ENCODE measurements around the gene UACA. TPM values are rescaled to one million over a fixed set of nuclear protein-coding genes. Genes with fewer than 3 reads are reported as not detected.

UACA gene
- polyA plus RNA-seq, 1 donor (not counting 4 experiments of a cell fraction or from before 2014, with no cell fraction given): 26.6 TPM

DNA sequence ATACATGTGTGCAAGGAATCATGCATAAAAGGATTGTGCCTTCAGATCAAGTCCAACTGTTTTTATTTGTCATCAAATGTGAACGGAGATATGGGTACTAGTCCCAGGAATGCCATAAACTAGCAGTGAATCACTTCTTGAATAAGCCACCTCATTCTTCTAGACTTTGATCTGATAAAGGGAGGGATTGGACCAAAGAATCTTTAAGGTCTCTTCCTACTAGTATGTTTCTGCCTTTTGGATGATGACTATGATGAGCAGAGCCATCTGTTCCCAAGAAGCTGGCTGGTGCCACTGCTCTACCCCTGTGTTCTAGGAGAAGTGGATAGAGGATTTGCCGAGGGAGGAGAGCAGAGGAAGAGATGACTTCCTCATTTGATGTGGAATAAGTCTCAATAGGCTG is 28.8 kb upstream of the UACA start:
- H3K36me3 ChIP-seq (ENCODE audit: control insufficient read depth in 2 of 2, extremely low read depth in 1 of 2, insufficient read depth in 2 of 2, low read length in 2 of 2): no peaks in the 10 kb centered on the region
- no peak overlapping the region for H3K4me2 ChIP-seq (ENCODE audit: control insufficient read depth, extremely low read depth, insufficient read depth, low read depth, low read length)
- H3K9me3 ChIP-seq (ENCODE audit: control insufficient read depth, low read depth, low read length): no peaks in the 10 kb centered on the region
- H3K27me3 ChIP-seq (ENCODE audit: control insufficient read depth, extremely low read depth, insufficient read depth, low read length): no peaks in the 10 kb centered on the region
- FAIRE-seq (no peak), DNase-seq (ENCODE audit: low read depth, low spot score) (no peak)
- H3K79me2 ChIP-seq (ENCODE audit: control insufficient read depth, insufficient read depth, low read length): no peaks in the 10 kb centered on the region
- H3K27ac ChIP-seq (ENCODE audit: control insufficient read depth, insufficient read depth, low read length): no peak overlapping the region
- H4K20me1 ChIP-seq (ENCODE audit: control insufficient read depth, extremely low read depth, insufficient read depth, low read length): no peaks in the 10 kb centered on the region
- H2AFZ ChIP-seq (ENCODE audit: control insufficient read depth, low read length): no peak overlapping the region
- H3K9me1 ChIP-seq (ENCODE audit: control insufficient read depth, extremely low read depth, insufficient read depth, low read length): no peaks in the 10 kb centered on the region
- H3K4me3 ChIP-seq (ENCODE audit: control insufficient read depth in 2 of 3, extremely low read depth in 1 of 3, insufficient read depth in 2 of 3, low read depth in 1 of 3, low read length in 3 of 3): no peak overlapping the region
- dilution Hi-C loops (cut with MboI; ENCODE audit: extremely low pct_ligation_motif_present, low sequenced_read_pairs): no loop called here
- no peak overlapping the region for H3K9ac ChIP-seq (ENCODE audit: control insufficient read depth, extremely low read depth, insufficient read depth, low read length)
- peaks cover 32% of the 10 kb centered on the region for H3K4me1 ChIP-seq (ENCODE audit: control insufficient read depth, extremely low read depth, insufficient read depth, low read length)
- TF ChIP-seq, protein P1, sequence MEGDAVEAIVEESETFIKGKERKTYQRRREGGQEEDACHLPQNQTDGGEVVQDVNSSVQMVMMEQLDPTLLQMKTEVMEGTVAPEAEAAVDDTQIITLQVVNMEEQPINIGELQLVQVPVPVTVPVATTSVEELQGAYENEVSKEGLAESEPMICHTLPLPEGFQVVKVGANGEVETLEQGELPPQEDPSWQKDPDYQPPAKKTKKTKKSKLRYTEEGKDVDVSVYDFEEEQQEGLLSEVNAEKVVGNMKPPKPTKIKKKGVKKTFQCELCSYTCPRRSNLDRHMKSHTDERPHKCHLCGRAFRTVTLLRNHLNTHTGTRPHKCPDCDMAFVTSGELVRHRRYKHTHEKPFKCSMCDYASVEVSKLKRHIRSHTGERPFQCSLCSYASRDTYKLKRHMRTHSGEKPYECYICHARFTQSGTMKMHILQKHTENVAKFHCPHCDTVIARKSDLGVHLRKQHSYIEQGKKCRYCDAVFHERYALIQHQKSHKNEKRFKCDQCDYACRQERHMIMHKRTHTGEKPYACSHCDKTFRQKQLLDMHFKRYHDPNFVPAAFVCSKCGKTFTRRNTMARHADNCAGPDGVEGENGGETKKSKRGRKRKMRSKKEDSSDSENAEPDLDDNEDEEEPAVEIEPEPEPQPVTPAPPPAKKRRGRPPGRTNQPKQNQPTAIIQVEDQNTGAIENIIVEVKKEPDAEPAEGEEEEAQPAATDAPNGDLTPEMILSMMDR (optimal IDR thresholded peaks at IDR 0.05 in 1 of 3, IDR thresholded peaks at IDR 0.05 in 1 of 3, conservative IDR thresholded peaks at IDR 0.05 in 1 of 3; ENCODE audit: extremely low read depth in 1 of 3, insufficient read depth in 2 of 3, low read length in 3 of 3): no peak
- no peak for TF ChIP-seq EZH2 (IDR thresholded peaks at IDR 0.05; ENCODE audit: low read length)

- H3K9me3 ChIP-seq (ENCODE audit: control insufficient read depth, low read depth, low read length): no peaks in the 10 kb centered on the region
- dilution Hi-C loops (cut with MboI; ENCODE audit: extremely low pct_ligation_motif_present, low sequenced_read_pairs): no loop called here
- no peaks in the 10 kb centered on the region for H4K20me1 ChIP-seq (ENCODE audit: control insufficient read depth, extremely low read depth, insufficient read depth, low read length)
- DNase-seq (ENCODE audit: low read depth, low spot score) (no peak), FAIRE-seq (no peak)
- peaks cover 32% of the 10 kb centered on the region for H3K4me1 ChIP-seq (ENCODE audit: control insufficient read depth, extremely low read depth, insufficient read depth, low read length)
- H3K4me2 ChIP-seq (ENCODE audit: control insufficient read depth, extremely low read depth, insufficient read depth, low read depth, low read length): no peak overlapping the region
- H3K79me2 ChIP-seq (ENCODE audit: control insufficient read depth, insufficient read depth, low read length): no peaks in the 10 kb centered on the region
- no peaks in the 10 kb centered on the region for H3K27me3 ChIP-seq (ENCODE audit: control insufficient read depth, extremely low read depth, insufficient read depth, low read length)
- H3K36me3 ChIP-seq (ENCODE audit: control insufficient read depth in 2 of 2, extremely low read depth in 1 of 2, insufficient read depth in 2 of 2, low read length in 2 of 2): no peaks in the 10 kb centered on the region
- H3K9me1 ChIP-seq (ENCODE audit: control insufficient read depth, extremely low read depth, insufficient read depth, low read length): no peaks in the 10 kb centered on the region
- H2AFZ ChIP-seq (ENCODE audit: control insufficient read depth, low read length): no peak overlapping the region
- no peak overlapping the region for H3K9ac ChIP-seq (ENCODE audit: control insufficient read depth, extremely low read depth, insufficient read depth, low read length)
- TF ChIP-seq, protein P1 (optimal IDR thresholded peaks at IDR 0.05 in 1 of 3, IDR thresholded peaks at IDR 0.05 in 1 of 3, conservative IDR thresholded peaks at IDR 0.05 in 1 of 3; ENCODE audit: extremely low read depth in 1 of 3, insufficient read depth in 2 of 3, low read length in 3 of 3): no peak
- TF ChIP-seq EZH2 (IDR thresholded peaks at IDR 0.05; ENCODE audit: low read length): no peak
- no peak overlapping the region for H3K27ac ChIP-seq (ENCODE audit: control insufficient read depth, insufficient read depth, low read length)
- H3K4me3 ChIP-seq (ENCODE audit: control insufficient read depth in 2 of 3, extremely low read depth in 1 of 3, insufficient read depth in 2 of 3, low read depth in 1 of 3, low read length in 3 of 3): no peak overlapping the region
These were observed 27.9 kb upstream of the UACA start for GRCh38 chr15:70791259-70791658.
